ENCODE measurements around the gene MTHFSD.
A peak's percentile ranks its signal among the peaks of the same experiment; 100 is the strongest.

MTHFSD gene

GRCh38 chr16:86584071-86584685 is 29.1 kb upstream of the MTHFSD start:
- DNase-seq (ENCODE audit: low spot score): no peak

DNA sequence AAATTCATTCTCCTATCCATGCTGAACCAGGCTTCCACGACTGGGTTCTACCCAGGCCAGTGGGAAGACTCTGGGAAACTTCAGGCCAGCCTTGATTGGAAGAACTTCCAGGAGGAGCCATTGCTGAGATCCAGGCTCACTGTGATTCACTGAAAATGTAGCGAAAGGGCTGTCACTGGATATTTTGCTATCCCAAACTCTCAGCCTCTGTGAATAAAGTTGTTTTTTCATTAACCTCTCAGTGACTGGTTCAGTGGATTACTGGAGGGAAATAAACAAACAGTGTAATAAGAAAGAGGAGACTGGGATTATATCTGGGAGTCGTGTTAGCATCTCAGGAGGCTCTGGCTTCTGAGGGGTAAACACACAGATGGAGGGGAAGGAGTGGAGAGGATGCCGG is 26.4 kb upstream of the MTHFSD start:
- no peak for DNase-seq (ENCODE audit: low spot score)

DNA sequence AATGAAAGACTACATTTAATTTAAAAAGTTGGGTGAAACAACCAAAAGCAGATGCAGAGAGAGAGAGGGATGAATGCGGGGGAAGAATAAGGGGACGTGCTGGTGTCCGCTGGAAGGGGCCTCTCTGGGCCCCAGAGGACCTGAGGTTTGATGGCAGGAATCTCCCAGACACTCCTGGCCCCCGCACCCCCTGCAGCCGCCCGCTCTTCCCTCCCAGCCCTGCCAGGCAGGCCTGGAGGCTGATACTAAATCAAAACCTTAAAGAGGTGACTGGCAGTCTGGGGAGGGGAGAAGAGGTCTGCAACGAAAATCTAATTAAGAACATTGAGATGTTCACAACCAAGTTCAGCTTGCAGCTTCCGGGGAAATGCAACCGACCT is 25.7 kb upstream of the MTHFSD start:
- DNase-seq (ENCODE audit: low spot score): no peak

DNA sequence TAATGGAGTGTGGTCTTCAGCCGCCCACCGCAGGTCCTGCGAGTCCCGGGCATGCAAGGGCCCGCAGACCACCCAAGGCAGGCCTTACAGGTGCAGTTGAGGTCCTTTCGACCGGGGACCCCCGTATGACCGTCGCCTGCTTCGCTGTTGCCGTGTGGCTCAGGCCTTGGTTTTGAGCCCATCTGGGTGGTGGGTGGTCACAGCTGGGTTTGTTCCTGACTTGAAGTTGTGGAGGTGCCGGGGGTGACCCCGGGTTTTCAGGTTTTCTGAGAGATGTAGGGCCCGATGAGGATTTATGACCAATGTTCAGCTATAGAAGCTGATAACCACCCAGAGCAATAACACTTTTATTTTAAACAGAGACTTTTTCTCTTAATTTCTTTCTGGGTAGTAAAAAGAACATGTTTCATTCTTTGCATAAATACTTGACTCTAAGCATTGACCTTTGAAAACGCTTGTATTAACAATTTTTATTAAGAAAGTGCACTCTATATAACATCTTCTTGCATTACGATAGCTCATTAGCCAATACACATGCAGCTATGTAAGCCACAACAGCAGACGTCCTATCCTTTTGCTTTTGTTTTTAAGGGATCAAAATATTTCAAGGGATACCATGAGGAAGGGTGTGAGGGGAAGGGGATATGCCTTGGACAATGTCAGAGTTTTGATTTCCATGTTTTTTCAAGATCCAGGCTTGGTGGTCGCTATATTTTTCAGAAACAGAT is 25.2 kb upstream of the MTHFSD start:
- no peak for DNase-seq (ENCODE audit: low spot score)

- DNase-seq (ENCODE audit: low spot score): peak; percentile 26
Measured at GRCh38 chr16:86579268-86580062, 24.4 kb upstream of the MTHFSD start.

GRCh38 chr16:86578611-86579267 is 23.7 kb upstream of the MTHFSD start:
- peak; percentile 66 for DNase-seq (ENCODE audit: low spot score)

DNA sequence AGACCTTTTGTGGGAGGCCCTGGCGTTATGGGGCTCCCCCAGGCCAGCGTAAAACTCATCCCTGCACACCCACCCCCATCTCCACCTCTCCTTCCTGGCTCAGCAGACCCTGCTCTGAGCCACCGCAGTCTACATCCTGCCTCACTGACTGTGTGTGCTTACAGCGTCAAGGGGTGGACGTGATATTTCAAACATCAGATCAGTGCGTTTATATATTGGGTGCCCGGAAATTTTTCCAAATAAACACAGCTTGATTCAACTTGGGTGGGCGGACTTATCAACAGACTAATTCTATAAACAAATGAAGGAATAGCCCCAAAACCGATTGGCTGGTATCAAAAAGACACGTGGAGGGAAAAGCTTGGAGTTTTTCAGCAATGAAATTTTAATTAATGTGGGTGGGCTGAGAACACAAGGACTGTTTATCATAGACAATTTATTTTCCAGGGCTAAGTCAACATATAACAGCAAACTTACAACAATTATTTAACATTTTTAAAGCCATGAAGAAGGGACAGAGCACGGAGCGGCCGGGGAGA is 23.1 kb upstream of the MTHFSD start, which contains the start of gene FOXL1:
FOXL1 (plus strand) TSS at position 489 of the 539 bp plus-strand sequence. CDS start 175 bp downstream, outside the sequence.
- DNase-seq (ENCODE audit: low spot score): no peak

- DNase-seq (ENCODE audit: low spot score): no peak
Measured at GRCh38 chr16:86577314-86577971, 22.4 kb upstream of the MTHFSD start.

GRCh38 chr16:86576591-86577313 is 21.7 kb upstream of the MTHFSD start:
- no peak for DNase-seq (ENCODE audit: low spot score)

DNA sequence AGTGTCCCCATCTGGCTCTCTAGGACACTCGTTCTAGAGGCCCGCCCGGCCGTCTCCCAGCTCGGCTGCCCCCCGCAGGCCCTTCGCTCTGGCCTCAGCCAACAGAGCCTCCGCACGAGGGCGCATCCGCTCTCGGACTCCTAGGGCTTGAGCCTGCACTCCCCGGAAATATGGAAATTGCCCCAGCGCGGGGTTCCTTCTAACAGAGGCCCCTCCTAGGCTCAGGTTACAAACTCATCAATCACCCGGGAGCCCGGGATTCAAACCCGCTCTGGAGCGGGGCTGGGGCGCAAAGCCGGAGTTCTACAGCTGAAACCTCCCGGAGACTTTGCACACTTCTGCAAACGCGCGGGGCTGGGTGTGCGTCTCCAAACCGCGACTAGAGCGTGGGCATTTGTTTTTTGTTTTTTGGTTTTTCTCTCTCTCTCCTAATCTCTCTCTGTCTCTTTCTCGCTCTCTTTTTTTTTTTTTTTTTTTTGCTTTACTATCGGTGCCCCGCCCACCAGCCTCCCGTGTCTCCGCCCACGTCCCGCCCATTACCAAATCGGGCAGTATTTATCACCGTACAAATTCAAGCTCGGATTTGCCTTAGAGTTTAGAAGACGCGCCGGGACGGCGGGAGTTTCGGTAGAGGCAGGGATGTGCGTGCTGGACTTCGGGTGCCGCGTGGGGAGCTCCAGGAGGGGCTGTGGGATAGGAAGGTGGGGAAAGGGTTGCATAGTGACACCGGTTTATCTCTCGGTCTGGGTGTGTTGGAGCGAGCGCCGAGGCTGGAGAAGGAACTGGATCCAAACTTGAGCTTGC is 20.9 kb upstream of the MTHFSD start:
- peak; percentile 89 for DNase-seq (ENCODE audit: low spot score)

GRCh38 chr16:86575095-86575685 is 20.2 kb upstream of the MTHFSD start:
- DNase-seq (ENCODE audit: low spot score): no peak

- DNase-seq (ENCODE audit: low spot score): no peak
Measured at GRCh38 chr16:86574646-86575045, 19.6 kb upstream of the MTHFSD start.

DNA sequence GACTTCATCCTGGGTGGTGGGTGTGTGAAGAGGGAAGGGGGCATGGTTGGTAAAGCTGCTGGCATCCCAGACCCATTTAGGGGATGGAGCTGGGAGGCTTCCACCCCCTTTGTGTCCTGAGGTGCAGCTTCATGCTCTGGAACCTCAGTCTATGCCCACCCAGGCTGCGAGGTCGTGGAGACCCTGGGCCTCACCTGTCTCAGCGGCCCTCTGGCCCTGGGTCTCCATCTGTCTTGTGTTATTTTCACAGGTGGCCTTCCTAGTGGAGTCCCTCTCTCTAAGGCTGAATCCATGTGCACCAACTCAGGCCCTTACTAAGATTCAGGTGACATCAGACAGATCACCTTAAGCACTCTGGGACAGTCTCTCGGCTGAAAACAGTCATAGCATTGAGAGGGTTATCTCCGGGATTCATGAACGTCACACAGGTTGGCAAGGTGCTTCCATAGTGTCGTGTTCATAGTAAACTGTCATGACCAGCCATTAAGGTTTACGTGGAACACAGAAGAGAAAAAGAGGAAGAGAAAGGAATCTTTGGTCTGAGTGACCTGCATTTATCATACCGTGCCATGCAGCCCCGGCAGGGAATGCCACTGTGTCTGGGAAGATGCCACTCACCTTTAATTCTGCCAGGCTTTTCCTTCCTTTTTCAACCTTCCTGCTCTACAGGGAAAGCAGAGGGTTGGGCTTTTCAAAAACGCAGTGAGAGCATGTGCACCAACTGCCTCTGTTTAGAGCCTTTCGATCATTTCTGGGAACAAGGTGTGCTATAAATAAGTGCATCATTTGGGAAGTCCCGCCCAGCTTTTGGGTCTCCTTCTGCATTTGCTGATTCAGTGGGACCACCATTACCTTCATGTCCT is 18.8 kb upstream of the MTHFSD start:
- no peak for DNase-seq (ENCODE audit: low spot score)

DNA sequence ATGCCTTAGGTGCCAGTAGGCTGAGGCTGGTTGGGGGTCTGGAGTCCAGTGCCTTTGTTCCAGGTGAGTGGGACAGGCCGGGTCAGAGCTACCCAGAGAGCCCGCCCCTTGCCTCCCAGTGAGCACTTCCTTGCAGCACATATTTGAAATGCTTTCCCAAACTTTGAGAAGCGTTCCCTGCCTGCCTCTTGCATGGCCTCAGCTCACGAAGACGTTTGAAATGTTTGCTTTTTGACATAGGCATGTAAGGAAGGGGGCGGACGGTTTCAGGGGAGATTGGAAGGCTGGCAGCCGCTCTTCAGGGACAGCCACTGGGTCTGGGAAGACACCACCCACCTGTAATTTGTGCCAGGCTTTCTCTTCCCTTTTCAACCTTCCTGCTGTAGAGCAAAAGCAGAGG is 18.2 kb upstream of the MTHFSD start:
- DNase-seq (ENCODE audit: low spot score): peak; percentile 21

- DNase-seq (ENCODE audit: low spot score): no peak
Measured at GRCh38 chr16:86572606-86573005, 17.6 kb upstream of the MTHFSD start.

DNA sequence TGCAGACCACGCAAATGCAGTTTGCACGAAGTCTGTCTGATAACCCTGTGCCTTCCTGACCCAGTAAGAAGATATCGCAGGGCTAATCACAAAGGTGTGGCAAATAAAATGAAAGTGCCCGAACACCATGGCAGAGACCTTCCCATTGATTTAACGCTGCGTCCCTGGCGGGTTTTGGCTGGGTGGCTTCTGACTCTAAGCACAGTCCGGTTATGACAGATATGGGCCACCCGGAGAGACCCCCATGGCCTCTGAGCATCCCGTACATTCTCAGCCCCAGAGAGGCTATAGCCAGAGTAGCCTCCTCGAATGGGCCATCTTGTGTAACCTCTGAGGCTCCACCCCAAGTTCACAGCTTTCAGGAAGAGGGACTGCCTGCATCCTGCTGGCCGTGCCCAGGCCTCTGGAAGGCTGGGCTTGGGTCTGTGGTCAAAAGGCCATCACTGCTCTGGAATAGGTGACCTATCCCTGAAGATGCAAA is 17.0 kb upstream of the MTHFSD start:
- no peak for DNase-seq (ENCODE audit: low spot score)

- DNase-seq (ENCODE audit: low spot score): no peak
Measured at GRCh38 chr16:86571530-86571915, 16.5 kb upstream of the MTHFSD start.
